ENCODE results near the gene RTKN.

The RTKN gene

DNA sequence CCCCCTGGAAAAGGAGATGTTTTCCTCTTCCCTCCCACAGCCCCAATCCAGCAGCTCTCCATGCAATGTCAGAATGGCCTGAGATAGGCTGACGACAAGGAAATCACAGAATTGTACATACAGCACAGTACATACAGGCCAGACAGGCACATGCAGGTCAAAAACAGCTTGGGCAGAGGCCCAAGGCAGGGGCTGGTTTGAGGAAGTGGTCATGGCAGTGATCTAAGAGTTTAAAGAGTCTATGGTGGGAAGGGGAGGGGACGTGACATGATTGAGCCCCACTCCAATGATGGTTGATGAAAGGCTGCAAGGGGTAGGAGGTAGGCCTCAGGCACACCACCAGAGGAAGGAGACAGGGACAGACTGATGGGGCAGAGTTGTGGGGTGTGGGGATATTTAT lies 65.9 kb downstream of the RTKN start:
- no peak for DNase-seq (ENCODE audit: low read depth)

Measured in stimulated activated CD8-positive, alpha-beta memory T cell treated with anti-CD3 and anti-CD28 coated beads, Interleukin-15, amount 100 ng/mL, for 24 hours (primary cell).